ENCODE measurements around the gene DLGAP1. TPM values are rescaled to one million over a fixed set of nuclear protein-coding genes. Genes with fewer than 3 reads are reported as not detected.
"Not testable (repeated sequence)": the region's sequence is repeated elsewhere in the genome, so short reads cannot be mapped to it uniquely, and the experiment has no call there.

Gene DLGAP1
- total and polyA plus RNA-seq, 3 experiments from 2014 or later: 0.07 to 0.46 TPM; not detected in 1

GRCh38 chr18:4068552-4069158 lies 386.5 kb downstream of the DLGAP1 start:
- Mint-ChIP-seq H3K36me3 (no peaks in the 10 kb centered on the region), H3K4me3 (no peak overlapping the region), H3K27ac (no peak overlapping the region), H3K4me1 (no peaks in the 10 kb centered on the region), H3K27me3 (peaks cover 7 to 14% of the 10 kb centered on the region in 2 donors), H3K9me3 (peaks cover 6 to 22% (median 8%) of the 10 kb centered on the region in 5 donors)
- no peaks in the 10 kb centered on the region for H3K4me1 ChIP-seq (ENCODE audit: insufficient read depth, low read length)
- no peaks in the 10 kb centered on the region for H3K9me3 ChIP-seq (ENCODE audit: low read length)
- DNase-seq: no peak
- ChIA-PET POLR2A (no interaction called here), CTCF (interaction anchor here (0.6 kb wide), 1 partner anchor 20 kb away, joined by 3 read pairs; no protein-coding TSS in a partner anchor)
- no peaks in the 10 kb centered on the region for H3K27me3 ChIP-seq (ENCODE audit: insufficient read depth, low read length, poor library complexity, severe bottlenecking)
- no peak overlapping the region for H3K27ac ChIP-seq (ENCODE audit: low read depth, low read length)
- H3K4me3 ChIP-seq (ENCODE audit: low read length): no peak overlapping the region
- no peaks in the 10 kb centered on the region for H3K36me3 ChIP-seq (ENCODE audit: insufficient read depth, low read length)

DNA sequence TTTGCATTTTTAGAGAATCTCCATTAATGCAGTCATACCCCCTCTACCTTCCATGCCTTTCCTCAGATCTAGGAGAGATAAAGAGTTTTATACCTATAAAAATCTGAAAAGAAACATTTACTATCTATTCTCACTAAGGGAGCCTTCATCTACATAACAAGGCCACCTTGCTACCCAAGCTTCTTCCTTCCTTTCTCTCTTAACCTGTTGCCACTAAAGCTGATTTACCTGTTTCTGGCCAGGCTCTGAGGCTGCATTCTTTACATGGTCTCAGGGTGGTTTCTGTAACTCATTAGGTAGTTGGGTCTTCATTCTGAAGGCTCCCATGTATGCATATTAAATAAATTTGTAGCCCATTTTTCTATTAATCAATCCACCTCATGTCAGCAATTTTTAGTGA lies 391.6 kb downstream of the DLGAP1 start:
- ChIA-PET CTCF (no interaction called here), POLR2A (no interaction called here)
- Histone ChIP-seq H3K27me3 (ENCODE audit: insufficient read depth, low read length, poor library complexity, severe bottlenecking) (no peaks in the 10 kb centered on the region), H3K4me3 (ENCODE audit: low read length) (no peak overlapping the region), H3K27ac (ENCODE audit: low read depth, low read length) (no peak overlapping the region), H3K4me1 (ENCODE audit: insufficient read depth, low read length) (no peaks in the 10 kb centered on the region), H3K36me3 (ENCODE audit: insufficient read depth, low read length) (no peaks in the 10 kb centered on the region), H3K9me3 (ENCODE audit: low read length) (no peaks in the 10 kb centered on the region)
- no peak for DNase-seq
- Mint-ChIP-seq H3K4me3 (no peak overlapping the region), H3K36me3 (no peaks in the 10 kb centered on the region), H3K4me1 (no peaks in the 10 kb centered on the region), H3K27ac (no peak overlapping the region), H3K9me3 (peaks cover 7 to 33% (median 15%) of the 10 kb centered on the region in 5 donors), H3K27me3 (peaks cover 9 to 19% of the 10 kb centered on the region in 2 donors)

DNA sequence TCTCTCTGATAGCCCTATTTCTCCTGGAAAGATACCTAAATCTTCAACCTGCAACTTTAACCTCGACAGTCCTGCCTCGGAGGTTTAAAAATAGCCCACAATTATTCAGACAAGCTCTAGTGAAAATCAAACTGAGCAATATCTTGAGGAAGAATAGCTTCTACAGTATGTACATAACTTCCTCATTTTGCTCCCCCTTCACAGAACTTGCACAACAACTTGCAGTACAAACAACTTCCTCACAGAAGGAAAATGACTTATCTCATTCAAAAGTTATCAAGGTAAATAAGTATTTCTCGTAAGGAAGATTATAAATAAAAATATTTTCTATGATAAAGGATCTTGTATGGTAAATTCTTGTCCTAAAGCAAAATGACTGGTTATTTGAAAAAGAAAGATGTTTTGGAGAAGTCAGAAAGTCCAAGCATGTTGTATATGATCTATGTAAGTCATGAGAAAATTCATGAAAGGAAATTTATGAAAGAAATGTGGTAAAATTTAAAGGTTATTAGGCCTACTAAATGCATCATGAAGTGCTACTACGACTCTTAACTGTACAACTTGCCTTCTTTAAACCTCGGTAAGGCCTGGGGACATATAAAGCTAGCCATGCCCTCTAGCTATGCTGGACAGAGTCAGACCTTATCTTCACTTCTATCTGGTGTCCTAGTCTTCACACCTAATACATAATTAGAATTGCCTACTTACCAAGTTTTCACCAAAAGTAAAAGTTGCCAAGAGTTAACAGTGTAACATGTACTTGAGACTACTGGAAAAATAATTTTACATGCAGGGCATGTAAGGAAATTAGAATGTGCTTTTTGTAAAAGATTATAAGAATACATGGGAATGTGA lies 394.5 kb downstream of the DLGAP1 start:
- no peak overlapping the region for H3K4me3 ChIP-seq (ENCODE audit: low read length)
- Mint-ChIP-seq H3K9me3 (peaks cover 2 to 19% (median 9%) of the 10 kb centered on the region in 5 donors), H3K36me3 (no peaks in the 10 kb centered on the region), H3K4me3 (no peak overlapping the region), H3K27ac (no peak overlapping the region), H3K4me1 (no peaks in the 10 kb centered on the region), H3K27me3 (peaks cover 9 to 11% of the 10 kb centered on the region in 2 donors)
- ChIA-PET POLR2A (no interaction called here), CTCF (no interaction called here)
- no peak overlapping the region for H3K27ac ChIP-seq (ENCODE audit: low read depth, low read length)
- H3K9me3 ChIP-seq (ENCODE audit: low read length): no peaks in the 10 kb centered on the region
- no peaks in the 10 kb centered on the region for H3K36me3 ChIP-seq (ENCODE audit: insufficient read depth, low read length)
- H3K4me1 ChIP-seq (ENCODE audit: insufficient read depth, low read length): no peaks in the 10 kb centered on the region
- no peak for DNase-seq
- H3K27me3 ChIP-seq (ENCODE audit: insufficient read depth, low read length, poor library complexity, severe bottlenecking): no peaks in the 10 kb centered on the region

- no peaks in the 10 kb centered on the region for H3K4me1 ChIP-seq (ENCODE audit: insufficient read depth, low read length)
- no peak overlapping the region for H3K27ac Mint-ChIP-seq
- no peak for DNase-seq
These were observed 396.9 kb downstream of the DLGAP1 start for GRCh38 chr18:4058179-4058578.

GRCh38 chr18:4040391-4041092 lies 414.6 kb downstream of the DLGAP1 start:
- POLR2A ChIA-PET: no interaction called here
- Histone ChIP-seq H3K36me3 (ENCODE audit: insufficient read depth, low read length) (no peaks in the 10 kb centered on the region), H3K4me1 (ENCODE audit: insufficient read depth, low read length) (no peaks in the 10 kb centered on the region), H3K27ac (ENCODE audit: low read depth, low read length) (no peak overlapping the region), H3K4me3 (ENCODE audit: low read length) (no peak overlapping the region), H3K9me3 (ENCODE audit: low read length) (no peaks in the 10 kb centered on the region), H3K27me3 (ENCODE audit: insufficient read depth, low read length, poor library complexity, severe bottlenecking) (no peaks in the 10 kb centered on the region)
- Mint-ChIP-seq H3K4me3 (no peak overlapping the region), H3K9me3 (peaks cover 0 to 2% (median 0%) of the 10 kb centered on the region in 5 donors), H3K27ac (no peak overlapping the region), H3K36me3 (no peaks in the 10 kb centered on the region), H3K27me3 (peaks cover 0 to 15% of the 10 kb centered on the region in 2 donors), H3K4me1 (no peaks in the 10 kb centered on the region)
- CTCF ChIA-PET: no interaction called here
- DNase-seq: no peak

More at GRCh38 chr18:4058179-4058578, 396.9 kb downstream of the DLGAP1 start:
- no peaks in the 10 kb centered on the region for H3K27me3 ChIP-seq (ENCODE audit: insufficient read depth, low read length, poor library complexity, severe bottlenecking)
- peaks cover 2 to 11% (median 9%) of the 10 kb centered on the region in 5 donors for H3K9me3 Mint-ChIP-seq
- H3K36me3 Mint-ChIP-seq: no peaks in the 10 kb centered on the region
- no peaks in the 10 kb centered on the region for H3K4me1 Mint-ChIP-seq
- CTCF ChIA-PET: no interaction called here
- no peaks in the 10 kb centered on the region for H3K9me3 ChIP-seq (ENCODE audit: low read length)
- no peak overlapping the region for H3K4me3 ChIP-seq (ENCODE audit: low read length)
- H3K27ac ChIP-seq (ENCODE audit: low read depth, low read length): no peak overlapping the region
- POLR2A ChIA-PET: no interaction called here
- H3K4me3 Mint-ChIP-seq: no peak overlapping the region
- no peaks in the 10 kb centered on the region for H3K36me3 ChIP-seq (ENCODE audit: insufficient read depth, low read length)
- H3K27me3 Mint-ChIP-seq: peaks cover 2 to 10% of the 10 kb centered on the region in 2 donors

GRCh38 chr18:4035521-4035920 lies 419.6 kb downstream of the DLGAP1 start:
- no peak overlapping the region for H3K4me3 Mint-ChIP-seq
- no peak overlapping the region for H3K4me3 ChIP-seq (ENCODE audit: low read length)
- no peaks in the 10 kb centered on the region for H3K4me1 ChIP-seq (ENCODE audit: insufficient read depth, low read length)
- ChIA-PET CTCF (no interaction called here), POLR2A (no interaction called here)
- H3K36me3 ChIP-seq (ENCODE audit: insufficient read depth, low read length): no peaks in the 10 kb centered on the region
- no peak overlapping the region for H3K27ac Mint-ChIP-seq
- no peaks in the 10 kb centered on the region for H3K4me1 Mint-ChIP-seq
- peaks cover 0 to 5% (median 0%) of the 10 kb centered on the region in 5 donors for H3K9me3 Mint-ChIP-seq
- H3K27me3 Mint-ChIP-seq: peaks cover 0 to 26% of the 10 kb centered on the region in 2 donors
- no peaks in the 10 kb centered on the region for H3K9me3 ChIP-seq (ENCODE audit: low read length)
- no peak for DNase-seq
- no peaks in the 10 kb centered on the region for H3K36me3 Mint-ChIP-seq
- H3K27ac ChIP-seq (ENCODE audit: low read depth, low read length): no peak overlapping the region
- H3K27me3 ChIP-seq (ENCODE audit: insufficient read depth, low read length, poor library complexity, severe bottlenecking): no peaks in the 10 kb centered on the region

DNA sequence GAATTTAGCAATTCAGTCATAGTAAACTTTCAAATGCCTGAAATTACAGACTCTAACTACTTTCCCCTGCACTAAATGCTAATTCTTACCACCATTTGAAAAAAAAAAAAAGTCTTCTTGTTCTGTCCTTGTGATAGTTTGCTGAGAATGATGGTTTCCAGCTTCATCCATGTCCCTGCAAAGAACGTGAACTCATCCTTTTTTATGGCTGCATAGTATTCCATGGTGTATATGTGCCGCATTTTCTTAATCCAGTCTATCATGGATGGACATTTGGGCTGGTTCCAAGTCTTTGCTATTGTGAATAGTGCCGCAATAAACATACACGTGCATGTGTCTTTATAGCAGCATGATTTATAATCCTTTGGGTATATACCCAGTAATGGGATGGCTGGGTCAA lies 420.3 kb downstream of the DLGAP1 start:
- H3K4me3 Mint-ChIP-seq; H3K27ac ChIP-seq (ENCODE audit: low read depth, low read length); H3K4me1 Mint-ChIP-seq; H3K27me3 ChIP-seq (ENCODE audit: insufficient read depth, low read length, poor library complexity, severe bottlenecking); H3K27ac Mint-ChIP-seq; CTCF ChIA-PET; POLR2A ChIA-PET; H3K36me3 Mint-ChIP-seq; DNase-seq; H3K36me3 ChIP-seq (ENCODE audit: insufficient read depth, low read length); H3K9me3 ChIP-seq (ENCODE audit: low read length); H3K4me3 ChIP-seq (ENCODE audit: low read length); H3K9me3 Mint-ChIP-seq; H3K4me1 ChIP-seq (ENCODE audit: insufficient read depth, low read length): not testable (repeated sequence)
- H3K27me3 Mint-ChIP-seq: peaks cover 0 to 26% of the 10 kb centered on the region in 2 donors

- peaks cover 0 to 7% (median 0%) of the 10 kb centered on the region in 5 donors for H3K9me3 Mint-ChIP-seq
- no peaks in the 10 kb centered on the region for H3K27me3 Mint-ChIP-seq
- no peak overlapping the region for H3K27ac ChIP-seq (ENCODE audit: low read depth, low read length)
- no peaks in the 10 kb centered on the region for H3K27me3 ChIP-seq (ENCODE audit: insufficient read depth, low read length, poor library complexity, severe bottlenecking)
- H3K4me1 ChIP-seq (ENCODE audit: insufficient read depth, low read length): no peaks in the 10 kb centered on the region
- H3K27ac Mint-ChIP-seq: no peak overlapping the region
- no peak overlapping the region for H3K4me3 ChIP-seq (ENCODE audit: low read length)
- CTCF ChIA-PET: no interaction called here
- no peak for DNase-seq
- H3K36me3 Mint-ChIP-seq: no peaks in the 10 kb centered on the region
- no peak overlapping the region for H3K4me3 Mint-ChIP-seq
- POLR2A ChIA-PET: no interaction called here
- no peaks in the 10 kb centered on the region for H3K9me3 ChIP-seq (ENCODE audit: low read length)
- H3K4me1 Mint-ChIP-seq: no peaks in the 10 kb centered on the region
- H3K36me3 ChIP-seq (ENCODE audit: insufficient read depth, low read length): no peaks in the 10 kb centered on the region
These were observed 428.6 kb downstream of the DLGAP1 start for GRCh38 chr18:4026542-4026941.

Data from CD8-positive, alpha-beta memory T cell (primary cell).